B cell (primary cell): ENCODE measurements around the gene CRNN. TPM values are rescaled to one million over a fixed set of nuclear protein-coding genes. Genes with fewer than 3 reads are reported as not detected.

ENCODE experiments used
- ATAC-seq: fragments of 200-7000 bp; cut with Tn5 transposase; one replicate; pipeline ENCODE4 v1.10.0; 2021; ENCODE audit warnings: low read depth, mild to moderate bottlenecking, moderate number of reproducible peaks, moderate library complexity
- CTCF ChIA-PET: fragments of 350-600 bp; sonication (Branson Sonifier 250); formaldehyde crosslinking; loops from one replicate; lab custom pipeline; 2021; ENCODE audit warnings: antibody characterized with exemption, inconsistent platforms; lab: Charles Lee
- POLR2A ChIA-PET: fragments of 350-600 bp; sonication (Branson Sonifier 250); formaldehyde crosslinking; loops from one replicate; lab custom pipeline; 2021; ENCODE audit warnings: antibody characterized with exemption; lab: Charles Lee
- DNase-seq: peaks from one replicate; pipeline ENCODE4 v3.0.0; 2013
- H2AFZ ChIP-seq: 2 replicates; pipeline ENCODE4 v1.6.1; 2012; ENCODE audit warnings: mild to moderate bottlenecking, low read depth, low read length; ENCODE audit not compliant: insufficient read depth, poor library complexity, severe bottlenecking
- H3K27ac ChIP-seq, 2 donors: 1 replicate in 1 of 2; 2 replicates in 1 of 2; pipeline ENCODE4 v1.5.1; 2012 to 2013; ENCODE audit warnings: low read length in 2 of 2, mild to moderate bottlenecking in 2 of 2, moderate library complexity in 1 of 2
- H3K27me3 ChIP-seq, 4 experiments: fragments of 200-600 bp in 1 of 4; sonication (generic) in 1 of 4; replicated peaks in 1 of 4; 1 replicate in 2 of 4; 2 replicates in 2 of 4; pipeline versions ENCODE4 v1.6.1 to v1.7.0; 2013 to 2016; ENCODE audit warnings: low read length in 3 of 4, mild to moderate bottlenecking in 2 of 4, mixed read lengths in 1 of 4, moderate library complexity in 1 of 4; ENCODE audit not compliant: insufficient read depth in 4 of 4, control insufficient read depth in 3 of 4; ENCODE audit errors: control extremely low read depth in 1 of 4
- H3K36me3 ChIP-seq, 2 experiments: replicated peaks in 1 of 2; 1 replicate in 1 of 2; 2 replicates in 1 of 2; pipeline versions ENCODE4 v1.6.1 to v1.7.1; 2013; ENCODE audit warnings: low read length in 1 of 2; ENCODE audit not compliant: insufficient read depth in 2 of 2, control insufficient read depth in 1 of 2; ENCODE audit errors: control extremely low read depth in 1 of 2, extremely low read depth in 1 of 2
- H3K4me1 ChIP-seq, 2 donors: fragments of 200-600 bp in 1 of 2; sonication (generic) in 1 of 2; 1 replicate in 1 of 2; 2 replicates in 1 of 2; pipeline versions ENCODE4 v1.5.1 to v1.6.1; 2013 to 2017; ENCODE audit warnings: low read length in 2 of 2; ENCODE audit not compliant: control insufficient read depth in 2 of 2, insufficient read depth in 2 of 2
- H3K4me2 ChIP-seq: replicated peaks from 2 replicates; pipeline ENCODE3; 2012; ENCODE audit warnings: mild to moderate bottlenecking, low read depth, low read length; ENCODE audit not compliant: poor library complexity, severe bottlenecking
- H3K4me3 ChIP-seq, 5 experiments: fragments of 200-600 bp in 1 of 5; sonication (generic) in 1 of 5; 1 replicate in 3 of 5; 2 replicates in 2 of 5; pipeline versions ENCODE4 v1.5.1 to v1.7.0; 2011 to 2016; ENCODE audit warnings: low read length in 4 of 5, mild to moderate bottlenecking in 4 of 5, low read depth in 2 of 5, control low read depth in 1 of 5, moderate library complexity in 1 of 5; ENCODE audit not compliant: insufficient read depth in 1 of 5; ENCODE audit errors: control extremely low read depth in 1 of 5, extremely low read depth in 1 of 5
- H3K79me2 ChIP-seq: fragments of 200-600 bp; sonication (generic); one replicate; pipeline ENCODE4 v1.6.0; 2016; ENCODE audit warnings: low read length; ENCODE audit not compliant: control insufficient read depth, insufficient read depth
- H3K9ac ChIP-seq: fragments of 200-600 bp; sonication (generic); 2 replicates; pipeline ENCODE4 v1.6.1; 2017; ENCODE audit warnings: mild to moderate bottlenecking, low read length, moderate library complexity
- H3K9me3 ChIP-seq, 3 donors: one replicate each; pipeline versions ENCODE4 v1.6.1 to v1.7.1; 2013; ENCODE audit warnings: low read length in 2 of 3; ENCODE audit not compliant: control insufficient read depth in 2 of 3, insufficient read depth in 1 of 3; ENCODE audit errors: control extremely low read depth in 1 of 3
- H4K20me1 ChIP-seq: 2 replicates; pipeline ENCODE4 v1.6.0; 2012; ENCODE audit warnings: mild to moderate bottlenecking, low read length; ENCODE audit not compliant: insufficient read depth, control insufficient read depth, poor library complexity, severe bottlenecking
- H3K27ac Mint-ChIP-seq: one replicate; pipeline ENCODE4 v1.8.0; 2021; ENCODE audit warnings: mixed read lengths
- H3K27me3 Mint-ChIP-seq: one replicate; pipeline ENCODE4 v1.8.0; 2021; ENCODE audit warnings: mixed read lengths
- H3K4me1 Mint-ChIP-seq: one replicate; pipeline ENCODE4 v1.8.0; 2021; ENCODE audit warnings: mixed read lengths
- H3K4me3 Mint-ChIP-seq: one replicate; pipeline ENCODE4 v1.8.0; 2021; ENCODE audit warnings: mixed read lengths
- H3K9me3 Mint-ChIP-seq: one replicate; pipeline ENCODE4 v1.8.0; 2022; ENCODE audit warnings: mixed read lengths; ENCODE audit not compliant: insufficient read depth
- EZH2 ChIP-seq: IDR thresholded peaks from 2 replicates; pipeline ENCODE4 v1.6.1; 2012; ENCODE audit warnings: borderline replicate concordance, low read depth, mild to moderate bottlenecking, moderate library complexity, low read length; ENCODE audit not compliant: insufficient read depth, poor library complexity, severe bottlenecking
- WGBS: methylation state at CpG from one replicate; pipeline ENCODE4 v1.1.5; 2013; ENCODE audit warnings: missing lambda C conversion rate; ENCODE audit not compliant: insufficient coverage; 5-methylcytosine and 5-hydroxymethylcytosine counted together
- intact Hi-C: fragments of 100-400 bp; cut with micrococcal nuclease; formaldehyde crosslinking; loops from one replicate; pipeline ENCODE4 v1.10.0; 2022
- polyA plus RNA-seq: library from polyadenylated mRNA; depleted of rRNA; stranded (reverse); fragments of >200 nt; gene quantifications from 2 replicates; pipeline ENCODE4 v1.2.3, GENCODE V29; 2012
- total RNA-seq, 2 donors: library from RNA; stranded (reverse); fragments of 120-200 nt in 1 of 2; gene quantifications; 1 replicate in 1 of 2; 2 replicates in 1 of 2; pipeline versions ENCODE4 v1.2.3 to v1.2.4, GENCODE V29; 2013 to 2022
- TF ChIP-seq, protein P1 (sequence below): fragments of 200-600 bp; IDR thresholded peaks from one replicate; pipeline ENCODE4 v1.8.0; 2022; ENCODE audit warnings: antibody characterized with exemption, mild to moderate bottlenecking

CRNN gene
- total and polyA plus RNA-seq, 2 donors (not counting 1 experiment from before 2014, with no cell fraction given) = not detected

DNA sequence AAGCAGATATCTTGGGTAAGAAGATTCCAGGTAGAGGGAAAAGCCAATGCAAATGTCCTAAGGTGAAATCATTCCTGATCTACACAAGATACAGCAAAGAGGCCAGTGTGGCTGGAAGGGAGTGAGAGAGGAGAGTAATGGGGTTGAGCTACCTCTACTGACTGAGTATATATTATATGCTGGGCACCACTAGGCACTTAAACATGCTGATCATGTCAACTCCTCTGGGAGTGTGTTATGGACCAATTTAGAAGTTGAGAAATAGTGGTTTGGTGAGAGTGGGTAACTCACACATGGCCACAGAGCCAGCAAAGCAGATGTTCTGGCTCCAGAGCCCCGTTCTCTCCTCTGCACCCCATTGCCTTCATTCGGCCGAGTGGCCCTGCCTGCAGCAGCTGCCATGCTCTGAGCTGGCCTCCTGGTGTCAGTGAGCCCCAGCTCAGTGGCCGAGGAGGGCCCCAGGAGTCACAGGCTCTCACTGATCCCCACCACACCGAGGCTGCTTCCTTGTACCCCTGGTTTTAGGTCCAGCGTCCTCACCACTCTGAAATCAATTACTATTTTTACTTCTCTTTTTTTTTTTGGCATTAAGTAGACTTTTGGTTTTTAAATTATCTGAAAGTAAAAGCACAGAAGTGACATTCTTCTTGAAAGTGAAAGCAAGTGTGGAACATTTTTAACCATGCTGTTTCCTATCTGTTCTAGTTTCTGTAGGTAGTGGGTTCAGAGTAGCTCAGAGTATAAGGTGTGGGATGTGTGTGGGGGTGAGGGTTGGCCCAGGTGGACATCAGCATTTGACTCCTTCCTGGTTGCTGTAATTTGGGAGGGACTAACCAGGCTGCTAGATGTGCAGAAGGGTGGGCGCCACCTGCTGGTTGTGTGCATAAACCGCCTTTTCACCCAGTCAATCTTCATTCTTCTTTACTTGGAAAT, 45.8 kb upstream of the CRNN start:
- TF ChIP-seq EZH2 = no peak
- TF ChIP-seq, protein P1, sequence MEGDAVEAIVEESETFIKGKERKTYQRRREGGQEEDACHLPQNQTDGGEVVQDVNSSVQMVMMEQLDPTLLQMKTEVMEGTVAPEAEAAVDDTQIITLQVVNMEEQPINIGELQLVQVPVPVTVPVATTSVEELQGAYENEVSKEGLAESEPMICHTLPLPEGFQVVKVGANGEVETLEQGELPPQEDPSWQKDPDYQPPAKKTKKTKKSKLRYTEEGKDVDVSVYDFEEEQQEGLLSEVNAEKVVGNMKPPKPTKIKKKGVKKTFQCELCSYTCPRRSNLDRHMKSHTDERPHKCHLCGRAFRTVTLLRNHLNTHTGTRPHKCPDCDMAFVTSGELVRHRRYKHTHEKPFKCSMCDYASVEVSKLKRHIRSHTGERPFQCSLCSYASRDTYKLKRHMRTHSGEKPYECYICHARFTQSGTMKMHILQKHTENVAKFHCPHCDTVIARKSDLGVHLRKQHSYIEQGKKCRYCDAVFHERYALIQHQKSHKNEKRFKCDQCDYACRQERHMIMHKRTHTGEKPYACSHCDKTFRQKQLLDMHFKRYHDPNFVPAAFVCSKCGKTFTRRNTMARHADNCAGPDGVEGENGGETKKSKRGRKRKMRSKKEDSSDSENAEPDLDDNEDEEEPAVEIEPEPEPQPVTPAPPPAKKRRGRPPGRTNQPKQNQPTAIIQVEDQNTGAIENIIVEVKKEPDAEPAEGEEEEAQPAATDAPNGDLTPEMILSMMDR = peak; percentile 82
- Histone ChIP-seq H3K79me2 (no peaks in the 10 kb centered on the region), H3K27ac (peak overlapping the region; percentile 65 to 80), H3K9ac (peak overlapping the region; percentile 53), H2AFZ (peak overlapping the region; percentile 86), H3K9me3 (no peaks in the 10 kb centered on the region), H3K27me3 (peaks cover 0 to 2% (median 0%) of the 10 kb centered on the region in 4 experiments), H3K36me3 (no peaks in the 10 kb centered on the region), H3K4me2 (peak overlapping the region; percentile 81), H3K4me1 (peaks cover 14 to 20% of the 10 kb centered on the region in 2 donors), H4K20me1 (no peaks in the 10 kb centered on the region), H3K4me3 (peak overlapping the region in 3 of 5 experiments; percentile 26 to 48 (median 39))
- H3K4me1 Mint-ChIP-seq = peaks cover 25% of the 10 kb centered on the region
- ATAC-seq = peak; percentile 70
- H3K27me3 Mint-ChIP-seq = peaks cover 3% of the 10 kb centered on the region
- POLR2A ChIA-PET = no interaction called here
- peak overlapping the region; percentile 87 for H3K4me3 Mint-ChIP-seq
- CTCF ChIA-PET = interaction anchor here (0.7 to 3.6 kb wide), 23 partner anchors 10 to 1026 kb away, joined by 3 to 130 read pairs (median 6); partner anchors contain the start of gene S100A11
- 39% methylated on average over 5 of the region's 8 CpGs for WGBS
- H3K27ac Mint-ChIP-seq = peak overlapping the region; percentile 97
- DNase-seq = peak; percentile 84
- intact Hi-C loops = loop anchor here (1.0 kb wide), 1 partner anchor 412 kb away; no protein-coding TSS in a partner anchor
- no peaks in the 10 kb centered on the region for H3K9me3 Mint-ChIP-seq
